ENCODE results near the gene STRADB.
"Not testable (repeated sequence)": the region's sequence is repeated elsewhere in the genome, so short reads cannot be mapped to it uniquely, and the experiment has no call there.

The STRADB gene

DNA sequence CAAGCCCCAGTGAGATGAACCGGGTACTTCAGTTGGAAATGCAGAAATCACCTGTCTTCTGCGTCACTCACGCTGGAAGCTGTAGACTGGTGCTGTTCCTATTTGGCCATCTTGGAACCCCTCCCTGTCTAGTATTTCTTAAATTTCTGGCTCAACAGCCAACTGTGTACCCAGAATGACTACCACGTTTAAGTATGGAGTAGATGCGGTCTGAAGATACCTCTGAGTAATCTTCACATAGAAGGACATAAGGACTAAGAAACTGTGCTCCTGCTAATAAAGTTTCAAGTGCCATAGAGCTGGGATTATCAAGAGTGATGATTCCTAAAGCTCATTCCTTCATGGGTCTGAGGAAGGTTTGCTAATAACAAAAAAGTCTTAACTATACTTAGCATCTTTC, 20.7 kb upstream of the STRADB start:
- no peak for DNase-seq (ENCODE audit: low read depth in 2 of 2)

GRCh38 chr2:201432038-201432620, 19.4 kb upstream of the STRADB start:
- no peak for DNase-seq (ENCODE audit: low read depth in 2 of 2)

GRCh38 chr2:201432621-201433393, 18.7 kb upstream of the STRADB start:
- no peak for DNase-seq (ENCODE audit: low read depth in 2 of 2)

DNA sequence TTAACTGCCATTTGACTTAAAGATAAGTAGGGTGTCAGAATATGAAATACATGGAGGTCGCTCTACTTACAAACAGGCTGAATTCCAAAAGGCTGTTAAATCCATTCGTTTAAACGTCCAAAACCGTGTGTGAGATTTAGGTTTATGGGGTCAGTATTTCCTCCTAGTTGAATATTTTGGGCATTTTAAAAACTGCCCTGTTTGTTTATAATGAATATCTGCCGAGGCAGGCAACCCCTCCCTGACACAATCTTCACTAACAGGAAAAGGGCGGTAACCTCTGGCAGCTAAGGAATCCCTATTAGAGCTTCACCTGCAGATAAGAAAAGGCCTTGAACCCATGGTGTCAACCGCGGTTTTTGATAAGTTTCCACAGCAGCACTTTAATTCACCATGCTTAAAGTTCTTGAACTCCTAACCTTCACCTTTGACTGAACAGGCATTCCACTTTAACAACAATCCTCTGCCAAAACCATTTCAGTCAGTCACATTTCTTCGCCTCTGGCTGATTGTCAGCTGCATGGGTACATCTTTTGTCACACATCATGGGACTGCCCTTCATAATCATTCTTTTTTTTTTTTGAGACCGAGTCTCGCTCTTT, 18.0 kb upstream of the STRADB start:
- no peak for DNase-seq (ENCODE audit: low read depth in 2 of 2)

DNA sequence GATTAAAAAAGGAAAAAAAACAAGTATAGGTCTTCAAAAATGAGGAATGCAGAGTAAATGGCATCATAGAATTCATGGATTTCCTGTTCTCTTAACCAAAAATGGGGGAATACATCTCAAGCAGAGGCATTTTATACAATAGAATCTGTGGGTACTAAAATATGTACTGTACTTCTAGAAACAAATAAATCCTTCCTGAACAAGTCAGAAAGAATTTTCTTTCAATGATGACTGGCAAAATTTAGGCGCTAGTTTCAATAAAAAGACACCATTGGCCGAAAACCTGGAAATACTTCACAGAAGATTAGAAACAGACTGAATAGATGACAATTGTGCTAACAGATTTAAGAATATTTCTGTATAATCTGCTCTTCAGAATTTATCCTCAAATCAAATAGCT, 15.4 kb upstream of the STRADB start:
- DNase-seq (ENCODE audit: low read depth in 2 of 2), result no peak

- DNase-seq (ENCODE audit: low read depth in 2 of 2), result not testable (repeated sequence)
These were observed 12.1 kb upstream of the STRADB start for GRCh38 chr2:201439336-201439922.

DNA sequence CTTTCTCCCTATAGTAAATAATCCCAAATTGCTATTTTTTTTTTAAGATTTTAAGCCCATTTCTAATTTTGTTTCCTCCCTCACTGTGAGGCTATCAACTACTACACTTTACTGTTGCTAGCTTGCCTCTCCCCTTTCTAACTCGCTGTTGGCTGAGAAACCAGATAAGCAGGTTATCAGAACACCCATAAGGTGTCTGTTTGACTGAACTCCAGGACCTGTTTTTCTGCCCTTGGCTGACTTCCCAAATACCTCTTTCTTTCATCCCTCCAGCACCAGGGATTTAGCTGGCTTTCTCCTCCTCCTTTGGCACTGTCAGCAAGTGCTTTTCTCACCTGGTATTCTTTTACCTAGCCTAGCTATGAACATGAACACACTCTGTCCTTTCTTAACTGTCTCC, 11.4 kb upstream of the STRADB start:
- DNase-seq (ENCODE audit: low read depth in 2 of 2), result no peak

- DNase-seq (ENCODE audit: low read depth in 2 of 2), result no peak
These were observed 10.1 kb upstream of the STRADB start for GRCh38 chr2:201441409-201441808.

GRCh38 chr2:201444746-201445465, 6.6 kb upstream of the STRADB start:
- DNase-seq (ENCODE audit: low read depth in 2 of 2), result no peak

GRCh38 chr2:201447086-201447485, 4.5 kb upstream of the STRADB start:
- DNase-seq (ENCODE audit: low read depth in 2 of 2), result no peak

DNA sequence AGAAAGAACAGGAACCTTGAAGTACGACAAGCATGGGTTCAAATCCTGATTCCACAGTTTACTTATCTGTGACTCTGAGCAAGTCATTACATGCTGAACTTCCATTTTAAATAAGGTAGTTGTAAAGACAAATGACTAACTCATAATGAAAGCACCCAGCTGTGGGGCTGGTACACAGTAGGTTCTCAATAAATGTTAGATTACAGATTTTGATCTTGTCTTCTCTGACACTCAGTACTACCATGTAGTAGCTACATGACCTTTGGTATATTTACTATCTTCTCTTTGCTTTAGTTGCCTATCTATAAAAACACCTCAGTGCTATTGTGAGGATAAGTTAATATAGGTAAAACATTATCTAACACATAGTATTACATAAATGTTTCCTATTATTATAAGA, 3.5 kb upstream of the STRADB start:
- DNase-seq (ENCODE audit: low read depth in 2 of 2), result no peak

DNA sequence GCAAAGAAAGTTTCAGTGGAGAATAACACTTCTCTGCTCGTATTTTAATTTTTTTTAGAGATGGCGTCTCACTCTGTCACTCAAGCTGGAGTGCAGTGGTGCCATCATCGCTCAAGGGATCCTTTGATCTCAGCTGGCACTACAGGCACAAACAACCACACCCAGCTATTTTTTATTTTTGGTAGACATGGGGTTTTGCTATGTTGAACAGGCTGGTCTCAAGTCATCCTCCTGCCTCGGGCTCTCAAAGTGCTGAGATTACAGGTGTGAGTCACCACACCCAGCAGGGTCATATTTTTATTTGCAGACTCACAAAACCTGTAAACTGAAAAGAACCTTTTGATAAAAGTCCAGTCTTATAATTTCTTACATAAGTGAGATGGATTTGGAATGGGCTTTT, 2.8 kb upstream of the STRADB start:
- no peak for DNase-seq (ENCODE audit: low read depth in 2 of 2)

DNA sequence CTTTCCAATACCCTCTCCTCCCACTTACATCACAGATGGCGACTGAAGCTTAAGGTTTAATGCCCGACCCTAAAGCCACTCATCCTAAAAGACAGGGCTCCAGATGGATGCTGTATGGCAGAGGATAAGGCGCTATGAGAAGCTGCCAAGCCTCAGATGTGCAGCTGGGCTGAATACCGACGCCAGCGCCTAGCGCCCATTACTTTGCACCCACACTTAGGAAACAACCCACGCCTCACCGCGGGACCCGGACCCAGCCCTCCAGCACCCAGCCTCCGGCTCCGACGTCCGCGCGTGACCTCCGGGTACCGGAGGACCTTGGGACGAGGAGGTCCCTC, 617 bp upstream of the STRADB start:
- DNase-seq (ENCODE audit: low read depth in 2 of 2), result no peak

DNA sequence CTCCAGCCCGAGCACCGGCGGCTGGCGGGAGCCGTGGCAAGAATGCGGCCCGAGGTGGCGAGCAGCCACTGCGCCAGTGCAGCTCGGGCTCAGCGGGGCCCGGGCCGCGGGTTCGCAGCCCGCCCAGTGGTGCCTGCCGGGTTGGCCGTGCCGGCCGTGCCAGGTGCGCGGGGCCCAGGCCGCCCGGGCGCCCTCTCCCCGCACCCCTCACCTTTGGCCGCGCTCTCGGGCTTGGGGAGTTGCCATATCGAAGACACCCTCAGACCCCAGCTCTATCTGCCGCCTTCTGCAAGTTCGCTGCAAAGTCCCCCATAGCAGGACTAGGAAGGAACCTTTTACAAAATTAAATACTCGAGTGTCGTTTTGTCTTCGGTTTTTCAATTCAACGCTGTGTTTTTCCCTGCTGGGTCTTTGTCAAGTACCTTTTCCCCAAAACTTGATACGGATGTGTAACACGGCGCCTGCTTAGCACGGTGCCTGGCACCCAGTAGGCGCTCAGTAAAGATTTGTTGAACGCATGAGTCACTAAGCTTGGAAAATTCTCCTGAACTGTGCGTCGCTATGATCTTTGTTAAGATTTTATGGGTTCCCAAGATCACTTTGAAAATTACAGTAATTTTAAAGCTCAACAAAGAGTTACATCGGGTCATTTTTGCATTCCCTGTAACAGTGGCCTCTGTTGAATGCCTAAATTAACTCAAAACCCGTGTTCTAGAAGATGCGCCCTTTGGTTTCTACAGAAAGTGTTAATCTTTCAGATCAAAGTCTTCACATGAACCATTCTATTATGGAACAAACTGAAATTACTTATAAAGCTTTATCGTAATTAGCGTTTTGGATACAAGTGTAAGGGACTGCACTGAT, 750 bp downstream of the STRADB start:
- no peak for DNase-seq (ENCODE audit: low read depth in 2 of 2)

- no peak for DNase-seq (ENCODE audit: low read depth in 2 of 2)
These were observed 1.5 kb downstream of the STRADB start for GRCh38 chr2:201452922-201453643.

GRCh38 chr2:201458381-201458780, 6.8 kb downstream of the STRADB start:
- no peak for DNase-seq (ENCODE audit: low read depth in 2 of 2)

- no peak for DNase-seq (ENCODE audit: low read depth in 2 of 2)
These were observed 9.0 kb downstream of the STRADB start for GRCh38 chr2:201460532-201460931.

DNA sequence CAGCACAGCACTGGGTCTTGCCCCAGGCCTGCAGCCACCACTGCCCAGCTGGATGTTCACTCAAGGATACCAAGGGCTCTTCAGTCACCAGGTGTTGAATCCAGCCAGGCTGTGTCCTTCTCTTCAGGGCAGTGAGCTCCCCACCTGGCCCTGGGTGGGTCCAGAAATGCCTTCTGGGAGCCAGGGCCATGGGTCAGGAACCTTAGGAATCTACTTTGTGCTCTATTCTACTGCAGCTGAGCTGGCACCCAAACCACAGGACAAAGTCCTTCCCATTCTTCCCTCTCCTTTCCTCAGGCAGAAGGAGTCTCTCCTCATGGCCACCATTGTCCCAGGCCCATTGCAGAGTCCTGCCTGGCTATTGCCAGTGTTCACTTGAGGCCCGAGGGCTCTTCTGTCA, 13.0 kb downstream of the STRADB start:
- DNase-seq (ENCODE audit: low read depth in 2 of 2), result no peak

DNA sequence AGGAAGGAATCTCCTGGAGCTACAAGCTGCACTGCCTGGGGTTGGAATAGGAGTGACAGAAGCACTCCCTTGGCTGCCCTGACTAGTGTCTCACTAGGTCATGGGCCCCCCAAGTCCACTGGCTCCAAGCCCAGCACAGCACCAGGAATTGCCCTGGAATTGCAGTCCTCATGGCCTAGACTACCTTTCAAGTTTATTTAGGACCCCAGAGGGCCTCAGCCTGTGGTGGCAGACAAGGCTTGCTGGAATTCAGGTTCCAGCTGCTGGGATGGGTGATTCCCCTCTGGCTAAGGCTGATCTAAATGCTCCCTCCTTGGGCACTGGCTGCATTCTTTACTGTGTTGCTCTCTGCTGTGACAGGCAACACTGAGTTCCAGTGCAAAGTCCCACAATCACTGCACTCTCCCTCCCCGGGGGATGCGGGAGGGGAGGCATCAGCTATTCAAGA, 14.0 kb downstream of the STRADB start:
- no peak for DNase-seq (ENCODE audit: low read depth in 2 of 2)

DNA sequence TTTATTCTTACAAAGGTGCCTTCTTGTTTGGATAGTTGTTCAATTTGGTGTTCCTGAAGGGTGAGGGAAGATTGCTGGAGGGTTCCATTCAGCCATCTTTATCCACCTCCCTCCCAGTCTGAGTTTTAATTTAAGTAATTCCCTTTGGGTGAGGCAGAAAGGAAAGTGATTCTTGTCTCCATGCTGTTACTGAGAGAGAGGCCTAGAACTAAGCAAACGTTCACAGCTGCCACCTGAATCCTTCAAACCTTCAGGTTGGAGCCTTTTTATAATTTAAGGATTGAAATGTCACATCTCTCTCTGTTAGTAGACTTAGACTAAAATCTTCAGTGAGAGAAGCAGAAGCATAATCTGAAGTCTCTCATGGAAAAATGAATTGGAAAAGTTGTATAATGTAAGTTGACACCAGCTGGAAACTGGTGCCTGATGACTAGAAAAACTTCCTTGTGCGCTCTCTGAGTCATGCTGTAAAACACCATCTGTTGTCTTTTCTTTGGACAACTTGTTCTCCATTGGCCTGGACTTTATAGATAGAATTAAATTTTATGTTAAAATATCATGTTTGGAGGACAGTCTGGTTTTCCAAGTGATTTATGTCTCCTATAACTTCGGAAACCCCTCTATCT, 14.6 kb downstream of the STRADB start:
- DNase-seq (ENCODE audit: low read depth in 2 of 2), result no peak

All from stimulated activated CD8-positive, alpha-beta memory T cell treated with anti-CD3 and anti-CD28 coated beads, Interleukin-15, amount 100 ng/mL, for 48 hours (primary cell).